ENCODE results near the gene SEMA3B.
"Not testable (repeated sequence)": the region's sequence is repeated elsewhere in the genome, so short reads cannot be mapped to it uniquely, and the experiment has no call there.

Gene SEMA3B

GRCh38 chr3:50238549-50239026 is 30.4 kb upstream of the SEMA3B start:
- no peak for DNase-seq

DNA sequence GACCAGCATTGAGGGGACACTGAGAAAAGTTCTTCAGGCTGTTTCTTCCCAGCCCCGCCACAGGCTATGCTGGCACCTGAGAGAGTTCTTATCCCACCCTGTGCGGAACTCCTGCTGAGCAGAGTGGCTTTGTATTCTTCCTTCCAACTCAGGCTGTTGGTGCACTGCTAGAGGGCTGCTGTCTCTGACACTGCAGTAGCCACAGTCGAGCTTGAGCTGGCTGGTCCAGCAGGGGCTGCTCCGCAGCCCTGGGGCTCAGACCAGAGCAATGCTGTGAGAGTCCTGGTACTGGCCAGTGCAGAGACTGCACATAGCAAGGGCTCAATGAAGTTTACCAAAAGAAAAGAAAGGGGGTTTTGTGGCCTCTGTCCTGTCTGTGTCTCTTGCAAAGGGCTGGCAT is 29.3 kb upstream of the SEMA3B start:
- DNase-seq: no peak

- no peak for DNase-seq
These were observed 27.8 kb upstream of the SEMA3B start for GRCh38 chr3:50241163-50241562.

- DNase-seq: no peak
These were observed 27.1 kb upstream of the SEMA3B start for GRCh38 chr3:50241713-50242380.

GRCh38 chr3:50242381-50242770 is 26.6 kb upstream of the SEMA3B start:
- DNase-seq: peak; percentile 61

- DNase-seq: peak; percentile 65
These were observed 25.9 kb upstream of the SEMA3B start for GRCh38 chr3:50242851-50243542.

GRCh38 chr3:50243543-50243895 is 25.4 kb upstream of the SEMA3B start:
- no peak for DNase-seq

DNA sequence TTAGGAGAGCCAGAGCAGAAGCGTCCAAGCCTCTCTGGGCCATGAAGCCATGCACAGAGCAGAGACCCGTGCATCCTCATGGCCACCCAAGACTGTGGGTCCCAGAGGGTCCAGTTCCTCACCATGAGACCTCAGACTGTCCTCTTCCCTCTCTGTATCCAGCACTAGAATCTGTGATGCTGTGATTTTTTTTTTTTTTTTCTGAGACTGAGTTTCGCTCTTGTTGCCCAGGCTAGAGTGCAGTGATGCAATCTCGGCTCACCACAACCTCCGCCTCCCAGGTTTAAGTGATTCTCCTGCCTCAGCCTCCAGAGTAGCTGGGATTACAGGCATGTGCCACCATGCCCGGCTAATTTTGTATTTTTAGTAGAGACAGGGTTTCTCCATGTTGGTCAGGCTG is 24.1 kb upstream of the SEMA3B start:
- not testable (repeated sequence) for DNase-seq

GRCh38 chr3:50245251-50245745 is 23.6 kb upstream of the SEMA3B start:
- DNase-seq: no peak

- peak; percentile 100 for DNase-seq
These were observed 23.0 kb upstream of the SEMA3B start for GRCh38 chr3:50245831-50246516.

- no peak for DNase-seq
These were observed 22.4 kb upstream of the SEMA3B start for GRCh38 chr3:50246517-50246954.

GRCh38 chr3:50248387-50248786 is 20.6 kb upstream of the SEMA3B start:
- DNase-seq: no peak

DNA sequence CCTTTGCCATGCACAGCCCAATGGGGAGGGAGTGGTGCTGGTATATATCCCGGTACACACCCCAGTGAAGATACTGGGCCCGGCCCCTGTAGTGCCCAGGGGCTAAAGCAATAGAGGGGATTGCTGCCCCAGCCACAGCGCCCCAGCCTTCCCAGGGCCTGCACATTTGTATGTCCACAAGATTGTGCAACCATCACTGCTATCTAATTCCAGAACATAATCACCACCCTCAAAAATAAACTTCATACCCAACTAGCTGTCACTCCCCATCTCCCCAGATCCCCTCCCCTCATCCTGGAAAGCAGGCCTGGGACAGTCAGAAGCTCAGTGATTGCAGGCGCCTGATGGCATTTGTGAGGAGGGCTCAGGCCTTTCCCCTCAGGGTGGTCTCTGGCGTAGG is 19.5 kb upstream of the SEMA3B start:
- DNase-seq: no peak

GRCh38 chr3:50250514-50250913 is 18.4 kb upstream of the SEMA3B start:
- no peak for DNase-seq

DNA sequence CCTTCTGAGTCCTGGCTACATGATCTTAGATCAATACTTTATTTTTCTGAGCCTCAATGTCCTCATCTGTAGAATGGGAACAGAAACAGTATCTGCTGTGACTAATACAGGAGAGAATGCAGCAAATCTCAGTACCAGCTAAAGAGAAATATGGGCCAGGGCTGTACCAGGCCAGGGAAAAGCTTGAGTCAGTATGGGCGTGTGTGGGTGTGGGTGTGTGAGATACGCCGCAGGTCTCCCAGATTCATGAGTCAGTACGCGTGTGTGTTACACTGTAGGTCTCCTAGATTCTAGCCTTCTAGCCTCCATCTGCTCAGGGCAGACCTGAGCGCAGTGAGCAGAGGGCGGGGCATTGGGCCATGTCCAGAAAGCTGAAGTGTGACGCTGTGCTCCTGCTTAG is 17.7 kb upstream of the SEMA3B start:
- peak; percentile 66 for DNase-seq

GRCh38 chr3:50254577-50255250 is 14.2 kb upstream of the SEMA3B start:
- no peak for DNase-seq

GRCh38 chr3:50255251-50255615 is 13.7 kb upstream of the SEMA3B start:
- no peak for DNase-seq

DNA sequence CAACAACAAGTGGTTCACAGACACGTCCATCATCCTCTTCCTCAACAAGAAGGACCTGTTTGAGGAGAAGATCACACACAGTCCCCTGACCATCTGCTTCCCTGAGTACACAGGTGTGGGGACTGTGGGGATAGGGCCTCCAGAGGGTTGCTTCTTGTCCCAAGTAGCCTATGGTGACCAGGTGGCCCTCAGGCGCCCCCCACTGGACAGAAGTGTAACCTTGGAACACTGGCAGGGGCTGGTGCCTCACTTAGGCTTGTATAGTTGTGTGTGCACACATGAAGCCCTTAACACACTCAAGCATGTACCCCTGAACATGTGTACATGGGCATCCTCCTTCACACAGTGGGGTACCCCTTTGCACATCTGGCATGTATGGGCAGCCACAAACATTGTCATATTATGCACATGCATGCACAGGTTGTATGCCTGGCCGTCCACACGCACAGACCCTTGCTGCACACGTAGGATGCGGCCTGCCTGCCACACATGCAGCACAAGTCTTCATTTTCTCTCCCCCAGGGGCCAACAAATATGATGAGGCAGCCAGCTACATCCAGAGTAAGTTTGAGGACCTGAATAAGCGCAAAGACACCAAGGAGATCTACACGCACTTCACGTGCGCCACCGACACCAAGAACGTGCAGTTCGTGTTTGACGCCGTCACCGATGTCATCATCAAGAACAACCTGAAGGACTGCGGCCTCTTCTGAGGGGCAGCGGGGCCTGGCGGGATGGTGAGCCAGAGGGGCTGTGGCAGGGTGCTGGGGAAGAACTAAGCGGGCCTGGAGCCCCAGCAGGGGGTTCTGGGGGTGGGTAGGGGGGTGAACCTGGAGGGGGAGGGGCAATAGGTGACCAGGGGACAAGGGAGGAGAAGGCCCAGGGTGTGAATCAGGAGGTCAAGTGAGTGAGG is 11.7 kb upstream of the SEMA3B start:
- no peak for DNase-seq

- DNase-seq: no peak
These were observed 10.8 kb upstream of the SEMA3B start for GRCh38 chr3:50258029-50258680.

DNA sequence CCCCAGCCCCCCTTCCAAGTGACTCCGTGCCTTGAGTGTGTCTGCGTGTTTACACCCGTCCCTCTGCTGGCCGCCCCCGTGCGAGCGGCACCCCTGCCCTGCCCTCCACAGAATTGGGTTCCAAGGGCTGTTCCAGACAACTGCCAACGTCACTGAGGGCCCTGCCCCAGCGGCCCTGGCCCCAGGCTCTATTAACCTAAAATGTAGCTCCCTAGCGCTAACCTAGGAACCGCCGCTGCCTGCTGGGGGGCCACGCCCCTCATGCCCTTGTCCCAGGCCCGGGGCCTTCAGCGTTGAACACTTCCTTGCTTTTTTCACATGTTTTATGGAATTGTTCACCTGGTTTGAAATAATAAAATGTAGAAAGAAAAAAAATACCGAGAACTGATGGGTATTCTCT is 10.0 kb upstream of the SEMA3B start:
- no peak for DNase-seq

GRCh38 chr3:50259432-50260026 is 9.4 kb upstream of the SEMA3B start:
- no peak for DNase-seq
